A549 (cell line): ENCODE results near the gene TEKT5.

Source experiments
- CEBPB ChIP-seq, 2 experiments: fragments of >200 bp in 1 of 2; sonication (Bioruptor Twin) in 1 of 2; formaldehyde crosslinking in 1 of 2; IDR thresholded peaks; 2 replicates each; pipeline ENCODE4 v1.6.1; 2012 to 2016
- JUNB ChIP-seq: fragments of >200 bp; sonication (Bioruptor Twin); formaldehyde crosslinking; IDR thresholded peaks from 2 replicates; pipeline ENCODE4 v1.6.1; 2016
- POLR2A ChIP-seq: IDR thresholded peaks from 2 replicates; pipeline ENCODE4 v1.6.1; 2012; ENCODE audit warnings: mild to moderate bottlenecking, low read length
- TF ChIP-seq, protein P1 (sequence below): fragments of >200 bp; sonication (Bioruptor Twin); formaldehyde crosslinking; IDR thresholded peaks from 3 replicates; pipeline ENCODE4 v1.5.1; 2016
- TF ChIP-seq, protein P2 (sequence below): fragments of 200-600 bp; sonication (generic); IDR thresholded peaks from 2 replicates; pipeline ENCODE4 v1.6.1; 2016; ENCODE audit warnings: antibody characterized with exemption, mild to moderate bottlenecking, moderate library complexity
- TF ChIP-seq, protein P3 (sequence below): fragments of 250-450 bp; sonication (Bioruptor Pico); IDR thresholded peaks from 2 replicates; pipeline ENCODE4 v1.5.0; 2020; ENCODE audit warnings: low read depth, mild to moderate bottlenecking, moderate library complexity

DNA sequence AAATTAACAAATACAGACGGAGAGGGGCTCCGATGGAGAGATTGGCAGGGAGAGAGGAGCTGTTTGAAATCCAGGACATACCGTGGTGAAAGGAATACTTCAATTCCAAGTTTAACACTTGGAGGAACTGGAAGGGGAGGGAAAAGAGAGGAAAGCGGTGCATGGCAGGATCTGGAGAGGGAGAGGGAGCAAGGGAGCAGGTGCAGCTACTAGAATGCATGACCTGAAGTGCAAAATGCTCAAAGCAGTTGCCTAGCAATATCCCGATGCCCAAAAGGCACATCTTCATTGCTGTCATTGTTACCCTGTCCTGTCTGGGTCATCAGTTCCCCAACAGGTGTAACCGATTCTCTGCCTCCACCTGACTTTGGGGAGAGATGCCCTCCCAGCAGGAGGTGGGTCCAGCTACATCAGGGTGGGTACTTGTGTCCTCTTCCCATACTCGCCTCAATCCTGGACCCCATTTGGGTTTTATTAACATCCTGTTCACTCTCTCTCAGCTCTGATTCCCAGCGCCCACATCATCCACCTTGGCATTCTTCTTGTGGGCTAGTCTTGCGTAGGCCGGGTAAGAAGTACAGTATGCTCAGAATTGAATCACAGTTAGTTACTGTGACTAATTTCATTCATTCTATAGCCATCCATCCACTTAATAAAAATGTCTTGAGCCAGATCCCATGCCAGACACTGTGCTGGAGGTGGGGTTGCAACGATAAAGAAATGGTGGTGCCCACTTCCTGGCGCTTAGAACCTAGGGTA, 76.9 kb downstream of the TEKT5 start:
- TF ChIP-seq, protein P1, sequence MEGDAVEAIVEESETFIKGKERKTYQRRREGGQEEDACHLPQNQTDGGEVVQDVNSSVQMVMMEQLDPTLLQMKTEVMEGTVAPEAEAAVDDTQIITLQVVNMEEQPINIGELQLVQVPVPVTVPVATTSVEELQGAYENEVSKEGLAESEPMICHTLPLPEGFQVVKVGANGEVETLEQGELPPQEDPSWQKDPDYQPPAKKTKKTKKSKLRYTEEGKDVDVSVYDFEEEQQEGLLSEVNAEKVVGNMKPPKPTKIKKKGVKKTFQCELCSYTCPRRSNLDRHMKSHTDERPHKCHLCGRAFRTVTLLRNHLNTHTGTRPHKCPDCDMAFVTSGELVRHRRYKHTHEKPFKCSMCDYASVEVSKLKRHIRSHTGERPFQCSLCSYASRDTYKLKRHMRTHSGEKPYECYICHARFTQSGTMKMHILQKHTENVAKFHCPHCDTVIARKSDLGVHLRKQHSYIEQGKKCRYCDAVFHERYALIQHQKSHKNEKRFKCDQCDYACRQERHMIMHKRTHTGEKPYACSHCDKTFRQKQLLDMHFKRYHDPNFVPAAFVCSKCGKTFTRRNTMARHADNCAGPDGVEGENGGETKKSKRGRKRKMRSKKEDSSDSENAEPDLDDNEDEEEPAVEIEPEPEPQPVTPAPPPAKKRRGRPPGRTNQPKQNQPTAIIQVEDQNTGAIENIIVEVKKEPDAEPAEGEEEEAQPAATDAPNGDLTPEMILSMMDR: no peak
- TF ChIP-seq, protein P2, sequence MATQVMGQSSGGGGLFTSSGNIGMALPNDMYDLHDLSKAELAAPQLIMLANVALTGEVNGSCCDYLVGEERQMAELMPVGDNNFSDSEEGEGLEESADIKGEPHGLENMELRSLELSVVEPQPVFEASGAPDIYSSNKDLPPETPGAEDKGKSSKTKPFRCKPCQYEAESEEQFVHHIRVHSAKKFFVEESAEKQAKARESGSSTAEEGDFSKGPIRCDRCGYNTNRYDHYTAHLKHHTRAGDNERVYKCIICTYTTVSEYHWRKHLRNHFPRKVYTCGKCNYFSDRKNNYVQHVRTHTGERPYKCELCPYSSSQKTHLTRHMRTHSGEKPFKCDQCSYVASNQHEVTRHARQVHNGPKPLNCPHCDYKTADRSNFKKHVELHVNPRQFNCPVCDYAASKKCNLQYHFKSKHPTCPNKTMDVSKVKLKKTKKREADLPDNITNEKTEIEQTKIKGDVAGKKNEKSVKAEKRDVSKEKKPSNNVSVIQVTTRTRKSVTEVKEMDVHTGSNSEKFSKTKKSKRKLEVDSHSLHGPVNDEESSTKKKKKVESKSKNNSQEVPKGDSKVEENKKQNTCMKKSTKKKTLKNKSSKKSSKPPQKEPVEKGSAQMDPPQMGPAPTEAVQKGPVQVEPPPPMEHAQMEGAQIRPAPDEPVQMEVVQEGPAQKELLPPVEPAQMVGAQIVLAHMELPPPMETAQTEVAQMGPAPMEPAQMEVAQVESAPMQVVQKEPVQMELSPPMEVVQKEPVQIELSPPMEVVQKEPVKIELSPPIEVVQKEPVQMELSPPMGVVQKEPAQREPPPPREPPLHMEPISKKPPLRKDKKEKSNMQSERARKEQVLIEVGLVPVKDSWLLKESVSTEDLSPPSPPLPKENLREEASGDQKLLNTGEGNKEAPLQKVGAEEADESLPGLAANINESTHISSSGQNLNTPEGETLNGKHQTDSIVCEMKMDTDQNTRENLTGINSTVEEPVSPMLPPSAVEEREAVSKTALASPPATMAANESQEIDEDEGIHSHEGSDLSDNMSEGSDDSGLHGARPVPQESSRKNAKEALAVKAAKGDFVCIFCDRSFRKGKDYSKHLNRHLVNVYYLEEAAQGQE: no peak
- TF ChIP-seq JUNB: no peak
- TF ChIP-seq CEBPB (IDR thresholded peaks at IDR 0.05): no peak
- TF ChIP-seq, protein P3, sequence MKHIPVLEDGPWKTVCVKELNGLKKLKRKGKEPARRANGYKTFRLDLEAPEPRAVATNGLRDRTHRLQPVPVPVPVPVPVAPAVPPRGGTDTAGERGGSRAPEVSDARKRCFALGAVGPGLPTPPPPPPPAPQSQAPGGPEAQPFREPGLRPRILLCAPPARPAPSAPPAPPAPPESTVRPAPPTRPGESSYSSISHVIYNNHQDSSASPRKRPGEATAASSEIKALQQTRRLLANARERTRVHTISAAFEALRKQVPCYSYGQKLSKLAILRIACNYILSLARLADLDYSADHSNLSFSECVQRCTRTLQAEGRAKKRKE (CRISPR knock-in tag): no peak
- TF ChIP-seq POLR2A: no peak
